Measurements from ENCODE around the gene ZNF862. TPM values are rescaled to one million over a fixed set of nuclear protein-coding genes. Genes with fewer than 3 reads are reported as not detected.

Gene ZNF862
- total RNA-seq, 1 experiment from 2014 or later: 5.7 TPM

DNA sequence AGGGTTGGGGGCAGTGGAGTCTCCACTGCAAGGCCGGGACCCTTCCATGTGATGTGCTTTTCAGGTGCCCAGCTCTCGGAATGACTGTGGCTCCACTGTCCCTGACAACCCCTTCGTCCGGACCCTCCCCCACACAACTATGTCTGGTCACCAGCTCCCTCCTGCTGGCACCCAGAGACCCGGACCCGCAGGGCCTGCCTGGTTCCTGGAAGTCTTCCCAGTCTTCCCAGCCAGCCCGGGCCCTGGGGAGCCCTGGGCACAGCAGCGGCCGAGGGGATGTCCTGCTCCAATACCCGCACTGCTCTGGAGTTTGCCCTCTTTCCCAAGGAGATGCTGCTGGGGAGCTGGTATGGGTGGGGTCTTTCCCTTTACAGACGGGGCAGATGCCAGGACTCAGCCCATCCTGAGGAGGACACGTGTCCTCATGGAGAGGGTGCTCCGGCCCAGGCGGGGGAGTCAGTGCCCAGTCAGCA, 41.1 kb downstream of the ZNF862 start:
- no peak for TF ChIP-seq EZH2 (IDR thresholded peaks at IDR 0.05; ENCODE audit: borderline replicate concordance, low read depth, low read length, poor library complexity, severe bottlenecking)
- TF ChIP-seq, protein P1, sequence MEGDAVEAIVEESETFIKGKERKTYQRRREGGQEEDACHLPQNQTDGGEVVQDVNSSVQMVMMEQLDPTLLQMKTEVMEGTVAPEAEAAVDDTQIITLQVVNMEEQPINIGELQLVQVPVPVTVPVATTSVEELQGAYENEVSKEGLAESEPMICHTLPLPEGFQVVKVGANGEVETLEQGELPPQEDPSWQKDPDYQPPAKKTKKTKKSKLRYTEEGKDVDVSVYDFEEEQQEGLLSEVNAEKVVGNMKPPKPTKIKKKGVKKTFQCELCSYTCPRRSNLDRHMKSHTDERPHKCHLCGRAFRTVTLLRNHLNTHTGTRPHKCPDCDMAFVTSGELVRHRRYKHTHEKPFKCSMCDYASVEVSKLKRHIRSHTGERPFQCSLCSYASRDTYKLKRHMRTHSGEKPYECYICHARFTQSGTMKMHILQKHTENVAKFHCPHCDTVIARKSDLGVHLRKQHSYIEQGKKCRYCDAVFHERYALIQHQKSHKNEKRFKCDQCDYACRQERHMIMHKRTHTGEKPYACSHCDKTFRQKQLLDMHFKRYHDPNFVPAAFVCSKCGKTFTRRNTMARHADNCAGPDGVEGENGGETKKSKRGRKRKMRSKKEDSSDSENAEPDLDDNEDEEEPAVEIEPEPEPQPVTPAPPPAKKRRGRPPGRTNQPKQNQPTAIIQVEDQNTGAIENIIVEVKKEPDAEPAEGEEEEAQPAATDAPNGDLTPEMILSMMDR (conservative IDR thresholded peaks at IDR 0.05; ENCODE audit: low read depth, low read length): no peak
- no peak for DNase-seq (ENCODE audit: low spot score)
- Histone ChIP-seq H3K27me3 (replicated peaks; ENCODE audit: insufficient read depth, low read depth, low read length, poor library complexity) (no peaks in the 10 kb centered on the region), H3K9me3 (ENCODE audit: low read depth, low read length, poor library complexity, severe bottlenecking) (no peaks in the 10 kb centered on the region), H3K4me1 (ENCODE audit: insufficient read depth, low read length, poor library complexity, severe bottlenecking) (peaks cover 6% of the 10 kb centered on the region), H3K36me3 (ENCODE audit: insufficient read depth, low read length, poor library complexity, severe bottlenecking) (no peaks in the 10 kb centered on the region), H3K4me3 (ENCODE audit: low read depth, low read length, poor library complexity, severe bottlenecking) (no peak overlapping the region), H3K27ac (ENCODE audit: low read depth, low read length, poor library complexity, severe bottlenecking) (no peak overlapping the region)
- intact Hi-C loops (cut with micrococcal nuclease; ENCODE audit: unreplicated experiment): no loop called here
- CTCF ChIA-PET: no interaction called here
- POLR2A ChIA-PET (ENCODE audit: low non-redundant PET): no interaction called here
- BruUV-seq (replicated peaks): no TSS peak

DNA sequence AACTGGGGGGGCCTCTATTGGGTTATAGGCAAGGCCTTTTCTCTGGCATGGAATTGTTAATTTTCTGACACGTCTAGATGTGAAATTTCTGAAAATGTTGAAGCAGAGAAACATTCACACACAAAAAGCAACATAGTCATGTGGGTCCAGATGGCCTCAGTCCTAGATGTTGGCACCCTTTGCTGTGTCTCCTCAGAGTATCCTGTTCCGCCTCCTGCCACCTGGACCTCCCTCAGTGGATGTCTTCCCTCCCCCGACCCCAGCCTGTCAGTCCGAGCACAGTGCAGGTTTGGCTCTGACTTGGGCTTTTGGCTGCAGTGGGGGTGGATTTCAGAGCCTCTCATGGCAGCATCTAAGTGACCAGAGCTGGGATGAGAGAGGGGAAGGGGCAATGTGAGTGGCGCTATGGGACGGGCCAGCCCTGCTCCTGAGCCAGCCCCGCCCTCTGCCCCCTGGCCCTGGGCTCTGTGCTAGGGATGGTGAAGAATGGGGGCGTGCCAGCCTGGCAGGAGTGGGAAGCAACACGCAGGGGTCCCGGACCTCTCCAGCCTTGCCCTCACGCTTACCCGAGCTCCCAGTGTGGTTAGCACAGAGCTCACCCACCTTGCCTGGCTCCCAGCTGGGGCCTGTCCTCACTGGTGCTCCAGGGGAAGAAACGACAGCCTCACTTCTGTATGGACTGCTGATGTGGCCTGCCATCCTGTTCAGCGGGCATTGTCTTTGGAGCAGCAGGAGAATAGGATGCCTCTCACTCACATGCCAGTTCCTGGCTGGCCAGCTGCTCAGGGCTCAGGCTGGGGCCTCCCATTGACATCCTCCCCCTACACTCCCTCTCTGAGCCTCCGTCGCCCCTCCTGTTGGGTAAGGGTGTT, 41.8 kb downstream of the ZNF862 start:
- CTCF ChIA-PET: no interaction called here
- POLR2A ChIA-PET (ENCODE audit: low non-redundant PET): no interaction called here
- H3K4me1 ChIP-seq (ENCODE audit: insufficient read depth, low read length, poor library complexity, severe bottlenecking): no peaks in the 10 kb centered on the region
- H3K27me3 ChIP-seq (replicated peaks; ENCODE audit: insufficient read depth, low read depth, low read length, poor library complexity): no peaks in the 10 kb centered on the region
- TF ChIP-seq EZH2 (IDR thresholded peaks at IDR 0.05; ENCODE audit: borderline replicate concordance, low read depth, low read length, poor library complexity, severe bottlenecking): no peak
- TF ChIP-seq, protein P1 (conservative IDR thresholded peaks at IDR 0.05; ENCODE audit: low read depth, low read length): no peak
- TSS peak; percentile 66 for BruUV-seq (replicated peaks)
- H3K36me3 ChIP-seq (ENCODE audit: insufficient read depth, low read length, poor library complexity, severe bottlenecking): no peaks in the 10 kb centered on the region
- H3K27ac ChIP-seq (ENCODE audit: low read depth, low read length, poor library complexity, severe bottlenecking): no peak overlapping the region
- DNase-seq (ENCODE audit: low spot score): no peak
- intact Hi-C loops (cut with micrococcal nuclease; ENCODE audit: unreplicated experiment): loop anchor here (5.0 to 10.0 kb wide), 2 partner anchors 167 to 395 kb away; no protein-coding TSS in a partner anchor
- H3K9me3 ChIP-seq (ENCODE audit: low read depth, low read length, poor library complexity, severe bottlenecking): no peaks in the 10 kb centered on the region
- H3K4me3 ChIP-seq (ENCODE audit: low read depth, low read length, poor library complexity, severe bottlenecking): no peak overlapping the region

DNA sequence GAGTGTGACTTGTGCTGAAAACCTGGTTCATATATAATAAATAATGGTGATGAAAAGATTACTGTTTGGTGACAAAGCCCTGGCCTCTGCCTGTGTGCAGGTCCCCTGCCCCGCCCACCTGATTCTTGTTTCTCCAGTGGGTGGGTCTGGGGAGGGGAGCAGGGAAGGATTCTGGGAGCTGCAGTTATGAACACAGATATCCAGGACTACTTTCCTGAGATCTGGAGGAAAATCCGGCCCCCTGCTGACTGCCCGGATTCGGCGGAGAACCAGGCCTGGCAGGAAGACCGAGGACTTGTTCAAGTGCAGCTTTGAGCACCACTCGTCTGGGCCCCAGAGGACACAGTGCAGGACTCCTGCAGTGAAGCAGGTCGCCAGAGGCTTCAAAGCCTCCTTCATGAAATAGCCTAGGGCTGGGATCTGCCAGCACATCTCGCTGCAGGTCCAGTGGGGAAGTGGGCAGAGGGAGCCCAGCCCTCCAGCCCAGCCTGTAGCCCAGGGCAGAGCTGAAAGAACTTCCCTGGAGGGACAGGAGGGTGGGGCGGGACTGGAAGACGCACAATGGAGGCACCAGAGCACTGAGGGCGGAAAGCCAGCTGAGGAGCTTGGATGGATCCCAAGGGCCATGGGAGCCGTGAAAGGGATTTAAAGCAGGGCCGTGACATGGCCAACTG, 42.6 kb downstream of the ZNF862 start:
- Histone ChIP-seq H3K27me3 (replicated peaks; ENCODE audit: insufficient read depth, low read depth, low read length, poor library complexity) (no peaks in the 10 kb centered on the region), H3K4me3 (ENCODE audit: low read depth, low read length, poor library complexity, severe bottlenecking) (no peak overlapping the region), H3K27ac (ENCODE audit: low read depth, low read length, poor library complexity, severe bottlenecking) (no peak overlapping the region), H3K4me1 (ENCODE audit: insufficient read depth, low read length, poor library complexity, severe bottlenecking) (no peaks in the 10 kb centered on the region), H3K36me3 (ENCODE audit: insufficient read depth, low read length, poor library complexity, severe bottlenecking) (no peaks in the 10 kb centered on the region), H3K9me3 (ENCODE audit: low read depth, low read length, poor library complexity, severe bottlenecking) (no peaks in the 10 kb centered on the region)
- POLR2A ChIA-PET (ENCODE audit: low non-redundant PET): interaction anchor here (0.5 kb wide), 1 partner anchor 665 kb away, joined by 3 read pairs; no protein-coding TSS in a partner anchor
- TF ChIP-seq, protein P1 (conservative IDR thresholded peaks at IDR 0.05; ENCODE audit: low read depth, low read length): no peak
- no peak for TF ChIP-seq EZH2 (IDR thresholded peaks at IDR 0.05; ENCODE audit: borderline replicate concordance, low read depth, low read length, poor library complexity, severe bottlenecking)
- CTCF ChIA-PET: no interaction called here
- BruUV-seq (replicated peaks): no TSS peak
- intact Hi-C loops (cut with micrococcal nuclease; ENCODE audit: unreplicated experiment): loop anchor here (5.0 to 10.0 kb wide), 2 partner anchors 167 to 394 kb away; no protein-coding TSS in a partner anchor
- no peak for DNase-seq (ENCODE audit: low spot score)
